HG02884 (cell line): ENCODE measurements around the gene GATAD1.
"Not testable (repeated sequence)": the region's sequence is repeated elsewhere in the genome, so short reads cannot be mapped to it uniquely, and the experiment has no call there.

Source experiments
- ATAC-seq: cut with Tn5 transposase; IDR thresholded peaks from one replicate; pipeline ENCODE4 v1.9.1; 2021; ENCODE audit warnings: mild to moderate bottlenecking, moderate library complexity; ENCODE audit not compliant: unreplicated experiment

GATAD1 gene, protein sequence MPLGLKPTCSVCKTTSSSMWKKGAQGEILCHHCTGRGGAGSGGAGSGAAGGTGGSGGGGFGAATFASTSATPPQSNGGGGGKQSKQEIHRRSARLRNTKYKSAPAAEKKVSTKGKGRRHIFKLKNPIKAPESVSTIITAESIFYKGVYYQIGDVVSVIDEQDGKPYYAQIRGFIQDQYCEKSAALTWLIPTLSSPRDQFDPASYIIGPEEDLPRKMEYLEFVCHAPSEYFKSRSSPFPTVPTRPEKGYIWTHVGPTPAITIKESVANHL

DNA sequence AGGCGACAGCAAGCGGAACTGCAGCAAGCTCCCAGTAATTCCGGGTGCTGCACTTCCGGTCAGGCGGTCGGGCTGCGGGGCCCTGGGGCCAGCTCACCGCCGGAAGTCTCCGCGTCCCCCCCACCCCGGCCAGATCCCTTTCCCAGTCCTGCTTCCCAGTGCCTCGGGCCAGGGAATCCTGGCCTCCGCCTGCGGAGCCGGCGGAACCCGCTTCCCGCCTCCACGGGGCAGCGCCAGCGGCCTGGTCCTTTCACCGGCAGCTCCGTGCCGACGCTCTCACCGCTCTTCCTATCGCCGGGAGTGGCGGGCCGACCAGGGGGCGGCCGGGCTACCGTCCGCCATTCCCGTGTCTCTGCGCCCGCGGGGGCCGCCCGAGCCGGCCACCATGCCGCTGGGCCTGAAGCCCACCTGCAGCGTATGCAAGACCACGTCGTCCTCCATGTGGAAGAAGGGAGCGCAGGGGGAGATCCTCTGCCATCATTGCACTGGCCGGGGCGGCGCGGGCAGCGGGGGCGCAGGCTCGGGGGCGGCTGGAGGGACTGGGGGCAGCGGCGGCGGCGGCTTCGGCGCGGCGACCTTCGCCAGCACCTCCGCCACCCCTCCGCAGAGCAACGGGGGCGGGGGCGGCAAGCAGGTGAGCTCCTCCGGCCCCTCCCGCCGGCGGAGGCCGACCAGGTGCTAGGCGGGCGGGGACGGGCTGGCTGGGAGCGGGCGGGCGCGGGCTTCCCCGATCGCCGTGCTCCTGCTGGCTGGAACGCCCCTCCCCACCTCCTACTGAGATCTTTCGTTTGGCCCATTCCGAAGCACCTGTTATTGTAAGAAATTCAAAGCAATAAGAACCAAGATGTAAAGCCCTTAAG lies at the start of gene GATAD1:
GATAD1 (plus strand) TSS at position 138 of the 860 bp plus-strand sequence; CDS start at position 386, 248 bp downstream.
- peak; percentile 85 for ATAC-seq

DNA sequence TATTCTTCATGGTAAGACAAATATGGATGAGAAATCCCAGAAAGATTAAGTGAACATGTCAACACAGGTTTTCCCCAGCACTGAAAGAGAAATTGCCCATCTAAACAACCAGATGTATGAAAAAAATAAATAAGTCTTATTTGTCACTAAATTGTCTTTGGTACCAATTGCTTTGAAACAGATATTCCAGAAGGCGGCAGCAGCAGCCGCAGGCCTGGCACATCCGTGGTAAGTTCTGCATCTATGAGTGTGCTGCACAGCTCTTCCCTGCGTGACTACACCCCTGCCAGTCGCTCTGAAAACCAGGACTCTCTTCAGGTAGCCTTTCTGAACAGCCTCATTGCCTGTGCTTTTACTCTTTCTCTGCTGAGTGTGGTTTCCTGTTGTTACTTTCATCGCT lies 49.7 kb upstream of the GATAD1 start:
- ATAC-seq, result no peak

DNA sequence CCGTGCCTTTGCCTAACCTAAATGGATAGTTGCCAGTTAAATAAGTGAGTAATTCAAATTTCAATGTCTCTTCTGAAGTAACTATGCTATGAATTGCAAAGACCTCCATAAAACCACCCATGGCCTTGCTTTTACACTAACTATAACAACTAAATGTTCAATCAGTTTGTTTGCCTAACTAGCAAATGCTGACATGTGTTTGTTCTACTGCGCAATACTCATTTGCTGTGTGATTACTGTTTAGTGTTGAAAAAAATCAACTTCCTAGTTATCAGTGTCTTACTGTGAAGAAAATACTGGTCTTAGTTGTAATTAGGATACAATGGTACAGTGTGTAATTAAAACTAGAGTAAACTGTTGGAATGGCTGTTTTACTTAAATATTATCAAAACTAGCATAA lies 47.3 kb upstream of the GATAD1 start:
- ATAC-seq, result no peak

DNA sequence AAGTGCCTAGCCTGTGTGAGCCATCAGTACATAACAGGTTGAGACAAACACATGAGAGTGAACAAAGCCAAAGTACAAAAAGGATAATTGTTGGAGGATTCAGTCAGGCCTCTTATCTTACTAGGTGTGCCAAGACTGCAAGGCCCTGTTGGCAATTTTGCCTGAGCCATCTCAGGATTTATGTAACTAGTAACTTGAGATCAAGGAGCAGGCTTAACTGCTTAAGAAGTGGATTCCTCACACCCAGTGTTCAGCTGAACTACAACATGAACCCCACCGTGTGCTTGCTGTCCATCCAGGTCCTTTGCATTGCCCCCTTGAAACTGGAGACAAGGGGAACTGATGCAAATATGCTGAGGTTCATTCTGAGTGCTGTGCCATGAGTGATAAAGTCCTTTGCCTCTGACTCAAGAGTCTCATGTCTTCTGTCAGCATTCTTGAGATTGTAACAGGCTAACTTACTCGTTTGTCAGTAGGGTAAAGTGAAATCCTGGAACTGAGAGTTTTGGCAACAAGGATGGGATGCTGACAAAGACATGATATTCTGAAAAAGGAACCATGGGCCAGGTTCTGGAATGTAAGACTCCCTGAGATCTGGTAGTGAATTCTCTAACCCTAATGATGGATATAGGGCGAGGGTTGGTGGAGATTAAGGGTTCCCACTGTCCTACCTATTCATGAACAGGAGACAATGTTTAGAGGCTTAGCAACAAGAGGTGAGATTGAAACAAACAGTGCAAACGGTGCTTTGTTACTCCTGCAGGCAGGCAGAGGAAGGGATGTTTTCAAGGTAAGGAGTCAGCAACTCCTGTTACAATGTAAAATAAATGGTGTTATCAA lies 44.1 kb upstream of the GATAD1 start:
- ATAC-seq, result no peak

DNA sequence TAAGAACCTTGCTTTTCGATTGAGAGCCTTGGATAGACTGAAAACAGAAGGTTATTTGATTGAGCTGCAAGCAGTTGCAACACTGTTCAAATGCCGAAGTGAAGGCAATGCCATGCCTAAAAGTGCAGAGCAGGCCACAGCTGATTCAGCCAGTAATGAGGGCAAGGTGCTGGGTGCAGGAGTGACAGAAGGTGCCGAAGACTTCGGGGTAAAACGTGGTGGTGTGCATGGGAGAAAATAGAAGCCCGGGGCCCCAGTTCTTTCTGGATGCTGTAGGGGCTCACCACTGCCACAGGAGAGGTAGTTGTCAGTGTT lies 43.6 kb upstream of the GATAD1 start:
- no peak for ATAC-seq

DNA sequence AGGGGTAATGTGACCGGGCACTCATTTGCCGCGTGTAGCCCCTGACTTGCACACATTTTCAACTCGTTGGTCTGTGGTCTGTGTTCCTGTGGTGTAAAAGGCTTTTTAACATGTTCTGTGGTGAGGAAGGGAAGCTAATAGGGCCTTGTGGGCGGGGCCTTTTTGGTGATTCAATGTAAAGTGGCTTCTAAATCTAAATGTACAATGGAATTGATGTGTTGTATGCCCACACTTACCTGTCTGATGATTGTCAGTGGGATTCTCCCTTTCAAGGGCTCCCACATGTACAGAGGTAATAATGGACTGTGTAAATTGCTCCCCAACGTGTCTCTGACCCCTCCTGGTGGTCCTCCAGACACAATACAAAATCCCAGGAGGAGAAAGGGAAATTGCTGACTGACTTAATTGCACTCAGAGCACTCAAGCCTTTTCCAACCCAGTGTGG lies 43.1 kb upstream of the GATAD1 start:
- no peak for ATAC-seq

DNA sequence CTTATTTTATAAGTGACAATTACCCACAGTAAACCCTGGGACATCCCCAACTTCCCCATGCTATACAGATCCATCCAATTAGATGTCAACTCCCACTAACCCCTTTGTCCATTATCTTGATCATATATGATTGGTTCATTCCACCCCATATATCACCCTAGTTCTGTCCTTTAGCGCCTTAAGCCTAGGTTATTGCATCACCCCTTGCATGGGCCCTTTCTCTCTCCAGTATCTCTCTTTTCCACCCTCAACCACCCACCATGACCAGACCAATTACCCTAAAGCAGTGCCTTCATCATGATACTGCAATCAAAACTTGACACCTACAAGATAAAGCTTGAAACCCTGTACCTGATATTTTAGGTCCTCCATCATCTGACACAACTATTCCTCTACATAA lies 37.9 kb upstream of the GATAD1 start:
- no peak for ATAC-seq

DNA sequence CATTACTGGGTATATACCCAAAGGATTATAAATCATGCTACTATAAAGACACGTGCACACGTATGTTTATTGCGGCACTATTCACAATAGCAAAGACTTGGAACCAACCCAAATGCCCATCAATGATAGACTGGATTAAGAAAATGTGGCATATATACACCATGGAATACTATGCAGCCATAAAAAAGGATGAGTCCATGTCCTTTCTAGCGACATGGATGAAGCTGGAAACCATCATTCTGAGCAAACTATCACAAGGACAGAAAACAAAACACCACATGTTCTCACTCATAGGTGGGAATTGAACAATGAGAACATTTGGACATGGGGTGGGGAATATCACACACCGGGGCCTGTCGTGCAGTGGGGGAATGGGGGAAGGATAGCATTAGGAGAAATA lies 37.1 kb upstream of the GATAD1 start:
- ATAC-seq, result not testable (repeated sequence)

DNA sequence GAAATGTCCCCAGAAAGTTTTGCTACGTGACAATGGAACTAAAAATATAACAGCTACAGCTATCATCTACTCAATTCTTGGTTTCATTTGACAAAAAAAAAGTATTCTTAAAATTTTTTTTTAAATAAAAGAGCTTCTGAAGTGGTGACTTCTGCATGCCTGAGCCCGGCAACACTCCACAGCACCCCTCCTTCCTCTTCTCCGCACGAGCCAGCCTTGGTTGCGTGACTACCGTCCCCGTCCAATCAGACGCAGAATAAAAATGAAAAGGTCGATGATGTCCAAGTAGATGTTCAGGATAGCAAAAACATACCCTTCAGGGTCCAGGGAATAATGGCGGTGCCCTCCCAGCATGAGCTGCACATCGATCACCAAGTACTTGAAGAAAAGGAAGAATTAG lies 34.5 kb upstream of the GATAD1 start:
- no peak for ATAC-seq

DNA sequence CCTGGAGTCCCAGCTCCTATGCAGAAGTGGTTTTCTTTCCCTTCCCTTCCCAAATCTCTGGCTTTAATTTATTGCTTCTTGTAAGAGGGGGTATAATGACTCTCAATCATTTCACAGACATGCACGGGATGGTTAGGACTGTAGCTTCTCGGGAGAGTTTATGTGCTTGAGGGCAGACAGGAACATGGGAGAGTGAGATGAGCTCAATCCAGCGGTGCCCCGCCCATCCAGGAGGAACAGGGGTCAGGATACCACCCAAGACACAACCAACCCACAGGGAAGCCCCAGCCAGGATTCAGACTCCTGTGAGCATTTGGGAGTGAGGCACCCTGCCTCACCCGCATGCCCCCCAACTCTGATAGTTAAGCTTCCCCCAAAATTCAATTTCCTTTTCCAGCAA lies 33.7 kb upstream of the GATAD1 start:
- ATAC-seq, result no peak

DNA sequence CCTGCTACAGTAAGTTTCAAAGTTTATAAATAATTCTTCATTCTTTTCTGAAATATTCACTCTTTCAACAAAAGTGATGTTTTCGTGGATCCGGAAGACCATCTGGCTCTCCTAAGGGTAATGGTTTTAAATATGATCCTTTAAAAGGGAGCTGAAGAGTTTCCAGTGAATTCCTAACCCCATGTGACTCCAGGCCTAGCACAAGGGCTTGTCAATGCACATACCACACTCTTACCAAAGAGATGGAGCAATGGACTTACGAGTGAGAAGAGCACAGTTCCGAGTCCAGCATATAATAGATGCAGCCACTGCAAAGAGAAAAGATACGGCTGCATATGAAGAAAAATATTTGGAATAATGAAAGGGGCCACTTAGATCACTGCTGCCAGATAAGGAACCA lies 32.1 kb upstream of the GATAD1 start:
- no peak for ATAC-seq

DNA sequence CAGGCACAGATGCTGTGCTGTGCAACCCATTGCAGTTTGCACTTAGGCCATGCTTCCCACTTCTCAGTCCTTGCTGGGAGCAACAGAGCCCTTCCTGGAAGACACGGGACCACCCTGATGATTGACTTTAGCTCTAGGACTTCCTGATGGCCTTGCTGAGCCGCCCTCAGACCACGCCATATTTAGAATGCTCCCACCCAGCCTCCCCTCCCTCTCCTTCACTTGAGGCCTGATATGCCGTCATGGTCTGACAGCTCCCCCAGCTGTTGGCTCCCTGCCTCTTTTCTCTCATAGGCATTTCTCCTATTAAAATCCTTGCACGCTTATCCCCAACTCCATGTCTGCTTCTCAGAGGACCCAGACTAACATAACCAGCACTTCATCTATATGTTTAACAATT lies 29.4 kb upstream of the GATAD1 start:
- no peak for ATAC-seq

DNA sequence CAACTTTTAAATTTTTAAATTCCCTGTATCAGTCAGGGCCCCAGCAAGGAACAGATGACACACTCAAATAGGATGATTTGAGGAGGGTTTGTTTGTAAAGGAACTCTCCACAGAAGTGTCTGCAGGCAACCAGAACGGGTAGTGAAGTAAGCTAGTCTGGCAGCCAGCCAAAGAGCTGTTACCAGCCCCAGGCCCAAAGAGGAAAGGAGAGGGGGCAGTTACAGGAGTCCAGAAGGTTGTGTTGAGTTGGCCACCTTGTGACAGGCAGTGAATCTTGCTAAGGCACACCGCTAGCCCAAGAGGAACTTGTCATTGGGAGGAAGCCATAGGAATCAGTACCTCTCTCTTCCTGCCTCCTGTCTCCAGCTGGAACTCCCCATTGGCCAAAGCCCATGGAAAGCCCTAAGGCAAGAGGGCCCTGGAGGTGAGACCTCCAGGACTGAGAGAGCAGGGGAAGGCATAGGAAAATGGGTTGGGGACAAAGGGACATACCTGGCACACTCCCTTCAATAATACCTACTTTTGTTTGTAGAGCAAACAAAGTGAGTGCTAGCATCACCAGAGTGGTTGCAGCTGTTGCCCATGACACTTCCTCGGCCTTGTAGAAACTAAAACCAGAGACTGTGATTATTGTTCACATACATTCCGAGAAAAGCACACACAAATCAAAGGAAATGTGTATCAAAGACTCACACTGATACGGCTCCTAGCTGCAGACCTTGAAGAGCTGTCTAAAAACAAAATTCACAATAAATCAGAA lies 25.4 kb upstream of the GATAD1 start:
- no peak for ATAC-seq

DNA sequence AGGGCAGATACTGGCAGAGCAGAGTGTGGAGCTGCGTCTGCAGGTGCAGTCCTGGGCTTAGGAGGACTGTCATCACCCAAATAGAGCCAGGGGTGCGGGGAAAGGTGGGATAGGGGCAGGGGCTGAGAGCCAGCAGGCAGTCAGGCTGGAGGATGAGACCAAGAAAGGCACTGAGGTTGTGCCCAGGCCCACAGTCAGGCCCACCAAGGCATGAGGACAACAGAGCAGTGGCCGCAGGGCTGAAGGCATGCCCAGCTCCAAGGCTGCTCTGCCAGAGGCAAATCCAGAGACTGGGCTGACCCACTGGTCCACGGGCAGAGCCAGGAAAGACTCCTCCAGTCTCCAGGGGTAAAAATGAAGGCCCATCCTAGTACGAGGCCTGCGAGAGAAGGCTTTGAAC lies 24.4 kb upstream of the GATAD1 start:
- no peak for ATAC-seq

DNA sequence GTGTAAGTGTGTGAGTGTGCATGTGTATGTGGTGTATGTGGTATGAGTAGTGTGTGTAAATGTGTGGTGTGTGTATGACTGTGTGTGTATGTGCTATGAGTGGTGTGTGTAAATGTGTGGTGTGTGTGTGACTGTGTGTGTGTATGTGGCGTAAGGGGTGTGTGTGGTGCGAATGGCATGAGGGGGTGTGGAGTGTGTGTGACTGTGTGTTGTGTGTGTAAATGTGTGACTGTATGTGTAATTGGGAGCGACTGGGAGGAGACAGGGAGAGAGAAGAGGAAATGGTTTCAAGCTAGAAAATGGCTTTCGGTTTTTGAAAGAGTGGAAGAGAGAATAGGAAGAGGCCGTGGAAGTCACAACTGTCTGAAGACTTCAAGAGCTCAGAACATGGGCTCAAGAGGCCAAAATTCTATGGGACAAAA lies 23.6 kb upstream of the GATAD1 start:
- ATAC-seq, result no peak

DNA sequence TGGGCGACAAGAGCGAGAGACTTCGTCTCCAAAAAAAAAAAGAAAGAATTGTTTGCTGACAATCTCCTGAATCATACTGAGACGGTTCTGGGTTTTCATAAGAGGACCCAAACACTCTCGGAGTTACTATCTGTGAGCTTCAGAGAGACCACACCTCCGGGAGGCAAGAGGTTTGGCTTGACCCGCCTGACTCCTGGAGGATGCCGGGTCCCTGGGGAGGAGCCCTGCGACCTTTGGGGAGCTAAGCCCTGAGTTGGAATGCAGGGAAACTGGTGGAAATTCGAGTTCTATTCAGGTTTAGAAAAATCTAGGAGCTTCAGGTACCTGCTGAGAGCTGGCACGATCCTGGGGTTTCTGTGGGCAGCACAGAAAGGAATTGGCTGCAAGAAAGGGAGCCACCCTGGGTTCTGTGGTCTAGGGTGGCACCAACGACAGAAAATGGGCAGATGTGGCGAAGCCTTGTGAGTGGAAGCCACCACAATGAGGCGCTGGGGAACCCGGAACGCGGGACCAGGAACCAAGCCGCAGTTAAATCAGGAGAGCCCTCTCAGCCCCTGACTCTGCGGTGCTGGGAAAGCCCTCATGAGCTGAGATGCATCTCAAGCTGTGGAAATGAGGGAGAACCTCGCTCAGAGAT lies 21.9 kb upstream of the GATAD1 start:
- ATAC-seq, result no peak

DNA sequence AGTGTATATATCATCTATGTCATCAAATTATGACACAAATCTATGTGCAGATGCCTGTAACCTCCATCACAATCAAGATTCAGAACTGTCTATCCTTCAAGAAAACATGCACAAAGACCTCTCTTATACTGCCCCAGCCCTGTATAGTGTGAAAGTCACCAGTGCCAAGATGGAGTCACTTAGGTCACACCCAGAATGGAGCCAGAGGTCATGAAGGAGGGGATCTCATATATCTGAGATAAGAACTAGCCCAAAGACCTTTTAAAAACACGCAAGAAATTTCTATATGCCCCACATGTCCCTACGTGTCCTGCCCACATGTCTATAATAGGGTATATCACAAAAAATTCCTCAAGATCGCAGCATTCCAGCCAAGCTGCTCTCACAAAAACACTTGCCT lies 20.1 kb upstream of the GATAD1 start:
- ATAC-seq, result no peak

DNA sequence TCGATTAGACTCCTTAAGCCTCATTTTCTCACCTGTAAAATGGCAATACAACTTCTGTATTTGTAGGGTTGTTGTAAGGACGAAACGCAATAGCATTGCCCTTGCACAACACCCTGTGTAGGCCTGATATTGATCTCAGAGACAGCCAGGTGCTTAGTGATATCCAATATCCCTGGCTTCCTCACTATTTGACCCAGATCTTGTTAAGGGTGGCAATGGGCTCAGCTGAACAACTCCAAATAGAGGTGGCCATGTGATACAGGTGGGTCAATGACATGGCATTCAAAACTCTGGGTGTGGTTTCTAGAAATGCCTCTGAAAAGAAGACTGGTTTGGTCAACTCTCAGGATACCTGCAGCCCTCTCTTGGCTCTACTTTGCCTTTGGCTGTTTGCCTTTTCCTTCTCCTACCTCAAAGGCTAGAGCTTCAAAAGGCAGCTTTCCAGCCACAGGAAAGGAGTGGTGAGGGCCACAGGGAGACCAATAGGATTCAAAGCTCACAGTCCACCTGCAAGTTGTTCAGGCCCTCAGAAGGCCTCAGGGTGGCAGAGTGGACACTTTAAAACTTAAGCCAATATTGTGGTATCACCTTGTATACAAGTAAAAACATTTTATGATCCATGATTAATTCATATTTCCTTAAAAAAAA lies 14.9 kb upstream of the GATAD1 start:
- ATAC-seq, result no peak

DNA sequence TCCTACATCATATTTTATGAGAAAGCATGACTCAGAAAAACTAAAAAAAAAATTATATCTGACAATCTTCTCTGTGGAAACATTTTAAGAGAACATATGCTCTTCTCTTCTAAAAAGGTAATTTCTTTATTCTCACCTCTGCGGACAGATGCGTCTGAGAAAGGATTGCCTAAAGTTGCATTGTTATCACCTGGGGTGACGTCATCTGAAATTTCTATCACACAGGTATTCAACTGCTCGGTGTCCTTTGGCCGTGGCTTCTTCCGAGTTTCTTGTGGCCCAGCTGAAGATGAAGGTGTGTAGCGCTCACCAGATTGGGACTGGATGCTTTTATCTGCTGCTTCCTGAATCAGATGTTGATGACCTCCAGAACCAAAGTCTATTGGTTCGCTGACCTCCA lies 14.3 kb upstream of the GATAD1 start:
- no peak for ATAC-seq

DNA sequence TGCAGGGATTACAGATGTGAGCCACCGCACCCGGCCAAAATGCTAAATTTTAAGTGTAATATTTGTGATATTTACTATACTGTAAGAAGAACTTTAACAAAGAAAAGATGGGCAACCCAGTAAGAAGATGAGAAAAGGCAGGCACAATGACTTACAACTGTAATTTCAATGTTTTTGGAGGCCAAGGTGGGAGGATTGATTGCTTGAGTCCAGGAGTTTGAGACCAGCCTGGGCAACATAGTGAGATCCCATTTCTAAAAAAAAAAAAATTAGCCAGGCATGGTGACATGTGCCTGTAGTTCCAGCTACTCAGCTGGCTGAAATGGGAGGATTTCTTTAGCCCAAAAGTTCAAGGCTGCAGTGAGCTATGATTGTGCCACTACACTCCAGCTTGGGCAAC lies 11.7 kb upstream of the GATAD1 start:
- ATAC-seq, result no peak
